Right hindlimb (tissue), 1 donor: ENCODE measurements around the gene SEPTIN5.
A peak's percentile ranks its signal among the peaks of the same experiment; 100 is the strongest.
"Not testable (repeated sequence)": the region's sequence is repeated elsewhere in the genome, so short reads cannot be mapped to it uniquely, and the experiment has no call there.

ENCODE experiments used
- DNase-seq: peaks from one replicate; pipeline ENCODE4 v3.0.0-alpha.2; 2018

SEPTIN5 gene

GRCh38 chr22:19680911-19681862, 33.1 kb upstream of the SEPTIN5 start:
- DNase-seq = no peak

GRCh38 chr22:19681863-19682245, 32.4 kb upstream of the SEPTIN5 start:
- no peak for DNase-seq

GRCh38 chr22:19686946-19687345, 27.4 kb upstream of the SEPTIN5 start:
- no peak for DNase-seq

GRCh38 chr22:19687561-19688300, 26.6 kb upstream of the SEPTIN5 start:
- no peak for DNase-seq

GRCh38 chr22:19688301-19689290, 25.7 kb upstream of the SEPTIN5 start:
- no peak for DNase-seq

GRCh38 chr22:19689408-19689807, 24.9 kb upstream of the SEPTIN5 start:
- DNase-seq = no peak

- no peak for DNase-seq
Measured at GRCh38 chr22:19691007-19691720, 23.1 kb upstream of the SEPTIN5 start.

- peak; percentile 78 for DNase-seq
Measured at GRCh38 chr22:19691721-19692341, 22.5 kb upstream of the SEPTIN5 start.

- no peak for DNase-seq
Measured at GRCh38 chr22:19693581-19693980, 20.7 kb upstream of the SEPTIN5 start.

- DNase-seq = no peak
Measured at GRCh38 chr22:19693981-19694670, 20.2 kb upstream of the SEPTIN5 start.

GRCh38 chr22:19694696-19695095, 19.6 kb upstream of the SEPTIN5 start:
- DNase-seq = no peak

- DNase-seq = no peak
Measured at GRCh38 chr22:19696504-19697276, 17.6 kb upstream of the SEPTIN5 start.

GRCh38 chr22:19697871-19698270, 16.4 kb upstream of the SEPTIN5 start:
- DNase-seq = not testable (repeated sequence)

- DNase-seq = no peak
Measured at GRCh38 chr22:19700790-19701419, 13.4 kb upstream of the SEPTIN5 start.

- no peak for DNase-seq
Measured at GRCh38 chr22:19701420-19702145, 12.7 kb upstream of the SEPTIN5 start.

GRCh38 chr22:19703869-19704268, 10.4 kb upstream of the SEPTIN5 start:
- peak; percentile 9 for DNase-seq

GRCh38 chr22:19704355-19705015, 9.8 kb upstream of the SEPTIN5 start:
- DNase-seq = peak; percentile 14
